NCI-H82 treated with DMSO at 0.1 percent for 48 hours (cell line): ENCODE measurements around the gene PRKACA.

ENCODE experiments used
- DNase-seq: peaks from one replicate; lab custom pipeline; 2025; ENCODE audit not compliant: unreplicated experiment; lab: John Stamatoyannopoulos, UW

Gene PRKACA

DNA sequence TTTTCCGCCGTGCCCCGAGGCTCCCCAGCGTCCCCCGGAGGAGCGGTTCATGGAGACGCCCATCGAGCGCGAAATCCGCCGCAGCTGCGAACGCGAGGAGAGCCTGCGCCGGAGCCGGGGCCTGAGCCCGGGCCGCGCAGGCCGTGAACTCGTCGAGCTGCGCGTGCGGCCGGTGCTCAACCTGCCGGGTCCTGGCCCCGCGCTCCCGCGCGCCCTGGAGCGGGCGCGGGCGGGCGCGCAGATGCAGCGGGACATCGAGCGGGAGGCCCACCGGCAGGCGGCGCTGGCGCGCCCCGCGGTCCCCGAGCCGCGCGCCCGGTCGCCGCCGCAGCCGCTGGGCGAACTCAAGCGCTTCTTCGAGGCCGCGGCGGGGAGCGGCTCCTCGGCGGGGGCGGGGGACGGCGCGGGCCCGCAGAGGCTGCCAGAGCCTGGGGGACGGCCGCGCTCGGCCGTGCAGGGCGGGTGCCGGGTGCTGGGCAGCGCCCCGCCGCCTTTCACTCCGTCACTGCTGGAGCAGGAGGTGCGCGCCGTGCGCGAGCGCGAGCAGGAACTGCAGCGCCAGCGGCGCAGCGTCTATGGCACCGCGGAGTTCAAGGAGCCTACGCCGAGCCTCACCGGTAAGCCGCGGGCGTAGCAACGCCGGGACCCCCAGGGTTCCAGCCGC, 44.2 kb downstream of the PRKACA start:
- no peak for DNase-seq

DNA sequence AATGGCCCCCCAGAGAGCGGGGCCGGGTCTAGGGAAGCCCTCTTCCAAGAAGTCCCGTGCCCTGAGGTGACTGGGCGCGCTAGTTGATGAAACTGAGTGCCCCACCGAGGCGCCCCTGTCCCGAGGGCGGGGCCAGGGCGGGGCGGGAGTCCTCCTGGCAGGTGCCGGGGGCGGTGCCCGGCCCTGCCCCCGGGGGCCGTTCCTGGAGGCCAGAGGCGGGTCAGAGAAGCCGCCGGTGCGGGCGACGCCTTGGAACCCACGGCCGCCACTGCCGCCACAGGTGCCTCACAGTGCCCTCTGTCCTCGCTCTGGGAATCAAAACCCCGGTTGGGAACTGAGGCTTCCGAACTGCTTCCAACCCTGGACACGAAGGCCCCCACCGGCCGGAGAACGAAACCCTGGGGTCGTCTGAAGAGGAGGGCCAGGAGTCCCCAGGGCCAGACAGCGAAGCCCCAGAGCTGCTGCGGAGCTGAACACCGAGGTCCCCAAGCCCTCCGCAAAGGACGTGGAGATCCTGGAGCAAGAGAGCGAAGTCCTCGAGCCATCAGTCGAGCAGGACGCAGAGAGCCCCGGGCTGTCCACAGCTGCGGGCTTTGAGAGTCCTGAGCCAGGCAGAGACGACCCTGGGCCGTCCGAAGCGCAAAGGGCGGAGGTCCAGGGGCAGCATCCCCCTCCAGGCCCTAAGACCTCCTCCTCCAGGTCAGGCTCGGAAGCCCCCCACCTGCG, 44.9 kb downstream of the PRKACA start, which contains the start of gene MISP3:
TSS of gene MISP3 (plus strand) at position 252 of the 726 bp plus-strand sequence. CDS start 524 bp downstream, outside the sequence.
- DNase-seq = no peak

DNA sequence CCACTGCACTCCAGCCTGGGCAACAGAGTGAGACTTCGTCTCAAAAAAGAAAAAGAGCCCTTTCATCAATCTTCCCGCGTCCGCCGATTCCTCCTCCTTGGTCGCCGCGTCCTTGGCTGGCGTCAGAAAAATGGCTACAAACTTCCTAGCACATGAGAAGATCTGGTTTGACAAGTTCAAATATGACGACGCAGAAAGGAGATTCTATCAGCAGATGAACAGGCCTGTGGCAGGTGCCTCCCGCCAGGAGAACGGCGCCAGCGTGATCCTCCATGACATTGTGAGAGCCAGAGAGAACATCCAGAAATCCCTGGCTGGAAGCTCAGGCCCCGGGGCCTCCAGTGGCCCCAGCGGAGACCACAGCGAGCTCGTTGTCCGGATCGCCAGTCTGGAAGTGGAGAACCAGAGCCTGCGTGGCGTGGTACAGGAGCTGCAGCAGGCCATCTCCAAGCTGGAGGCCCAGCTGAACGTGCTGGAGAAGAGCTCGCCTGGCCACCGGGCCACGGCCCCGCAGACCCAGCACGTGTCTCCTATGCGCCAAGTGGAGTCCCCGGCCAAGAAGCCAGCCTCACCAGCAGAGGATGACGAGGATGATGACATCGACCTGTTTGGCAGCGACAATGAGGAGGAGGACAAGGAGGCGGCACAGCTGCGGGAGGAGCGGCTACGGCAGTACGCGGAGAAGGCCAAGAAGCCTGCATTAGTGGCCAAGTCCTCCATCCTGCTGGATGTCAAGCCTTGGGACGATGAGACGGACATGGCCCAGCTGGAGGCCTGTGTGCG, 47.1 kb downstream of the PRKACA start:
- DNase-seq = no peak

DNA sequence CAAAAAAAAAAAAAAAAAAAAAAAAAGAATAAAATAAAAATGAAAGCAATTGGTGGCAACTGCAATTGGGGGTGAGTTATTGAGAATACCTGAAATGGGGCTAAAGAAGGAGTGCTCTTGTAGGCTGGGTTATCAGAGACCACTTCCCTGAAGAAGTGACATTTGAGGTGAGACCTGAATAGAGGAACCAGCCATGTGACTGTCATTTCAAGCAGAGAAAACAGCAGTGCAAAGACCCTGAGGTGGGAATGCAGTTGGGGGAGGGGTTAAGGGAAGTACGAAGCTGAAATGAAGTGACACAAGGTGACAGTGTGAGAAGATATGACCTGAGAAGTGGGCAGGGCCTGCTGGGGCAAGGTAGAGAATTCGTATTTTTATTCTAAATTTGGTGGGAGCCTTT, 51.4 kb downstream of the PRKACA start:
- no peak for DNase-seq

DNA sequence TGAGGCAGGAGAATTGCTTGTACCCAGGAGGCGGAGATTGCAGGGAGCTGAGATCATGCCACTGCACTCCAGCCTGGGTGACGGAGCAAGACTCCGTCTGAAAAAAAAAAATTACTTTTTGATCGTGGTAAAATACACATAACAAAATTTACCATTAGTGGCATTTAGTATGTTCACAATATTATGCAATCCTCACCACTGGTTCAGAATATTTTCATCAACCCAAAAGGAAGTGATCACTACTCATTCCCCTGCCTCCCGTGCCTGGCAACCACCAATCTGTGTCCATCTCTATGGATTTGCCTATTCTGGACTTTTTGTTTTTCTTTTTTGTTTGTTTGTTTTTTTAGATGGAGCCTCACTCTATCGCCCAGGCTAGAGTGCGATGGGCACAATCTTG, 54.5 kb downstream of the PRKACA start:
- DNase-seq = no peak

DNA sequence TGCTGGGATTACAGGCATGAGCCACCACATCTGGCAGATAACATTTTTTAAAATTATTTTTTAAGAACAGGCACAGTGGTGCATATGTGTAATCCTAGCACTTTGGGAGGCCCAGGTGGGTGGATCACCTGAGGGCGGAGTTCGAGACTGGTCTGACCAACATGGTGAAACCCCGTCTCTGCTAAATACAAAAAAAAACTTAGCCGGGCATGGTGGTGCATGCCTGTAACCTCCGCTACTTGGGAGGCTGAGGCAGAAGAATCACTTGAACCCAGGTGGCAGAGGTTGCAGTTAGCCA, 55.1 kb downstream of the PRKACA start:
- DNase-seq = no peak

DNA sequence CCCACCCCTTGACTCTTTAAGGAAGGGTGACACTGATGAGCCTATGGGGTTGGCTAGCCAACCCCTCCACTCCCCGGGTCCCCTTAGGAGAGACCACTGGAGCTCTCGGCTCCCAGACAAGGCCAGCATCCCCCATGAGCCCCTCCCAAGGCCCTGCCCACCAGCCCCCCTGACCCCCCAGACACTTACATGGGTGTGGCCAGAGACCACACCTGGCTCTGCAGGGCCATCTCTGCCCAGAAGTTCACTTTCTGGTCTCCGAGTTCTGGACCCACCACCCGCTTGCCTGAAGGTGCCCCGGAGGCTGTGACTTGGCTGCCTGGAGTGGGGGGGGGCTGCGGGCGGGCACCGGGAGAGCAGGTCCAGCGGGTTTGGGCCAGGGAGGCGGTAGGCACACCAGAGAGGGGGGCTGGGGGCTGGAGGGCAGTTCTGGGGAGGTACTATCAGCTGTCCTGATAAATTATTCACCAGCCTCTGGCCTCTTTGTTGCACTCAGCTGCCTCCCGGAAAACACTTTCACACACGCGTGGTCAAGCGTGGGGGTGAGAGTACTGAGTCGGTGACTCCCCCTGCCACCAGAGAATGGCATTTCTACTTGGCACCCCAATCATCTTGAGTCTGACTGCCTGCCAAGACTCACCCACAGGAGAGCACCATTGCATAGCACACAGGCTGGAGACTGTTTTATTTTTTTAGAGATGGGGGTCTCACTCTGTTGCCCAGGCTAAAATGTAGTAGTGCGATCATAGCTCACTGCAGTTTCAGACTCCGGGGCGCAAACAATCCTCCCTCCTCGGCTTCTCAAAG, 55.6 kb downstream of the PRKACA start, which contains the start of gene PALM3:
TSS of gene PALM3 (minus strand) at position 326 of the 807 bp plus-strand sequence. CDS start at position 230, 96 bp downstream.
- no peak for DNase-seq

DNA sequence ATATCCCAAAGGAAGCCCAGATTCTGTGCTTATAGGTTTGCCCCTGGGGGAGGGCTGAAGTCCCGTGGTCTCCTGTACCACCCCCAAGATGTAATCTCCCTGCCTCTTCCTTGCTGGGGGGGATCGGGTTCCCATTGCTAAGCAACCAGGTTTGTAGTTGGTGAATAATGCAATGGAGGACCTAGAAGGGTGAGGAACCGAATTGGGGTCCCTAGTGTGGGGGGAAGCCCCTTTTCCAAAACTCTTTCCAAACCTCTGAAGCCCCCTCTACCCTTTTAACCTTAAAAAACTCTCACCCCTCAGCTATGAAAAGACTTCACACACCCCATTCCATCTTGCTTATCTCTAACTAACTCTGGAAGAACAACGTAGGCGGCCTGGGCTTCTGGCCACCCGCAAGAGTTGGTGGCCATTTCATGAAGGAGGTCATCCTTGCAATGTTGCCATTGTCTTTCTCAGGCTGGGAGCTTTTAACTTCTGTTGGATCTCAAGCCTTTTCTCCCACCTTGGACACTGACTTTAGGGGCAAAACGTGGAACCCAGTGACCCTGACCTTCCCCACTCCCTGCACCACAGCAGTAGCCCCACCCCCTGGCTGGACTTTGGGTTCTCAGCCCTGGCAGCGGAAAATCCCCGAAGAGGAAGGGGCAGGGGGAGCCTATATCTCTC, 56.3 kb downstream of the PRKACA start:
- no peak for DNase-seq

DNA sequence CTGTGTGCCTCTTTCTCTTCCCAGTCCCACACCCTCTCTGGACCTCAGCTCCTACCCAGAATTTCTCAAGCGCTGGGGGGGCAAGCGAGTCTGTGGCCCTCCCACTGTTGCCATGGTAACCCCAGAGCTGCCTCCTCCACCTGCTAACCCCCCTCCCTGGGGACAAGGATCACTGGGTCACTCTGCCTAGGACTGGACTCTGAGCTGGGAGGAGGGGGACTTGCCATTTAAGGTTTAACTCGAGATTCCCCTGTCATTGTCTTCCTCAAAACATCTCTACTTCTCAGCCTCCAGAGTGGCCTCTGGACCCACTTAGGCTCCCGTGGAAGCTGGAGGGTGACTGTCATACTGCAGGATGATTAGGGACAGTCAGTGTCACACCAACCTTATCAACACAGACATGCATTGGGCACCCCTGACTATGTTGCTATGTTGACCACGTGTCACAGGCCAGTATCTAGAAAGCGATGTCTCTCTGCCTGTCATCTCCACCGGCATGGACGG, 57.9 kb downstream of the PRKACA start:
- DNase-seq = no peak

DNA sequence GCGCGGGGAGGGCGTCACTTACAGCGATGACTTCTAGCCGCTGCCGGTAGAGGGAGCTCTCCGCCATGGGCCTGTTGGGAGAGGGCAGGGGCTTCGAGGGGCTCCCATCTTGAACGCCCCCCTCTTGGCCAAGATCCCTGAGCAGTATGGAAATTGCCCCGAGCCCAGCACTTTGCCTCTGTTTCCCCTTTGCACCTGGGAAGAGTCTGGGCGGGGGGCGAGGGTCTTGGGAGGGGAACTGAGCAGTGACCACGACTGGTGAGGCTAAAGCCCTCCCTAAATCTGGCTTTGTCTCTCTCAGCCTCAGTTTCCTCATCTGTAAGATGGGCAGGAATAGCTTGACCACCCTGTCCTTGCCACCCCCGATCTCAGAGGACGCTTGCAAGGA, 58.5 kb downstream of the PRKACA start:
- no peak for DNase-seq

DNA sequence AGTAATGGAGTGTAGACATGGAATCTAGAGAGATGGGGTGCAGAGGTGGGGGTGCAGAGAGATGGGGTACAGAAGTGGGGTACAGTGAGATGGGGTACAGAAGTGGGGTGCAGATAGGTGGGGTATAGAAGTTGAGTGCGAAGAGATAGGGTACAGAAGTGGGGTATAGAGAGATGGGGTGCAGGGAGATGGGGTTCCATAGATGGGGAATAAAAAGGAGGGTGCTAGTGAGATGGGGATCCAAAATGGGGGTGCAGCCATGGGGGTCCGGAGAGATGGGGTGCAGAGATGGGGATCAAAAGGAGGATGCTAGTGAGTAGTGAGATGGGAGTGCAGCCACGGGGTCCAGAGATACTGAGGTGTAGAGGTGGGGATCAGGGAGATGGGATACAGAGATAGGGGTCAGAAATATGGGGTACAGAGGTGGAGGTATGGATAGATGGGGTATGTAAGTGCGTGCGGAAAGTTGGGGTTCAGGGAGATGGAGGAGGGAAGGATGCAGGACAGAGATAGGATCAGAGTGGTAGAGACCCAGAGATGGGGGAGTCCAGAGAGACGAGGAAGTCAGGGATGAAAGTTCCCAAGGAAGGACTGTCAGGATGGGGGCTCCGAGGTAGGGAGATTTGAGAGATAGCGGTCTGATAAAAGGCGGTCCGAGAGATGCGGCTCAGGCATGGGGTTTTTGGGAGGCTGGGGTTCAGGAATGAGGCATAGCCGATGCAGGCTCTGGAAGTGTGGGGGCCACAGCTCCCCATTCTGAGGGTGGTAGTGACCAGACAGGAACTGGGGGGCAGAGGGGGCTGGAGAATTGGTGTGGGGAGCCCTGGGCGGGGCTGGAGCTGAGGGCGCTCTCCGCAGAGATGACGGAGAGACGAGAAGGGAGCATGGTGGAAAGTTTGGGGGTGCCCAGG, 59.1 kb downstream of the PRKACA start:
- no peak for DNase-seq

DNA sequence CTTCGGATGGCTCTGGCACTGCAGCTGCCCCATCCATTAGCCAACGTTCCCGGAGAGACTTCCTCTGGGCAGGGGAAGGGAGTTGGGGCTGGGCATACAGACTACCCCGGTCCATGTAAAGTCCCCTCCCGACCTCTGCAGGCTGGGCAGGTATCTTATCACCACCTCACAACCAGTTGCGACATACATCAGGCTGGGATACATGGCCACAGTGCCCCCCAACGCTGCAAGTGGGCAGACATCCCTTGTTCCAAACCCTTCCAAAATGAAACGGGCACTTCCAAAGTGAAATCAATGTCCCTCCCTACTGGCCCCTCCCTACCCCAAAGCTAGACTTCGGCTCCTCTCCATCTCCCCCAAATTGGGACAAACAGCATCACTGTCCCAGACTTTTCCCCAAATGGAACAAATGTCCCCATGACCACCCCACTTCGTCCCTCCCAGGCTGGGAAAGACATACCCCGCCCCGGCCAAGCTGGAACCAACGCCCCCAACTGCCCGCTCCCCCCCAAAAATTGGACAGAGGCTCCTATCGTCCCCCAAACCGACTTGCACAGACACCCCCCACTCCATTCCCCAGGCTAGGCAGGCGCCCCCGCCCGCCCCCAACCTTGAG, 60.7 kb downstream of the PRKACA start:
- no peak for DNase-seq

DNA sequence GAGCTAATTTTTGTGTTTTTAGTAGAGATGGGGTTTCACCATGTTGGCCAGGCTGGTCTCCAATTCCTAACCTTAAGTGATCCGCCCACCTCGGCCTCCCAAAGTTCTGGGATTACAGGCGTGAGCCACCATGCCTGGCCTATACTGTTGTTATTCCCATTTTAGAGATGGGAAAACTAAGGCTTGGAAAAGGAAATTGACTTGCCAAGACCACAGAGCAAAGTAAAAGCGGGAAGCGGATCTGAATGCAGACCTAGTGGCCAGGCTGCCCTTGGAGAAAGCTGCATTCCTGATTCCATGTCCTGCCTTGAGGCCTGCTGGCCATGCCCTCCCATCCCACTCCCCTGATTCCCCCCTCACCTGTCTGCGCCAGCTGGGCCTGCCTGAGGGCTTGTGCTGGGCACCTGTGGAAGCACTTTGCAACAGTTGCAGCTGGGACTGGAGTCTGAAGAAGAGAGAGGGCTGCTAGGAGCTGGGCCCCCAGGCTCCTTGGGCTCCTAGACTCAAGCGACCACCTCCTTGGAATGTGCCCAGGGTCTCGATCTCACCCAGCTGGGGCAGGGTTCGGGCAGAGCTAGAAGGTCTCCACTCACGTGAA, 61.4 kb downstream of the PRKACA start:
- no peak for DNase-seq

DNA sequence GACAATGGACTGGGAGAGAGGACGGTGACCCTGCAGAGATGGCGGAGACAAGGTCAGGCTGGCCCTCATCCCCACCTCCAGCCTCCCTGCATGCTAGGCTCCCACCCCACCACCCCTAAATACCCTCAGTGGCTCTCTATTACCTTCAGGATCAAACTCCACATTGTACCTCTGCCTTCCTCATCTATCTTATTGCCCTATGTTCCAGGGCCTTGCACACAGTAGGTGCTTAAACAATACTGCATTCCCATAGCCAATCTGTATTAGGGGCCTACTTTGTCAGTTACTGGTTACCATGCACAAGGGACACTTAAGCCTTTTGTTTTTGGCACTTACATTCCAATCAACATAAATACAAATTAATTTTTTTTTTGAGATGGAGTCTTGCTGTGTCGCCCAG, 62.2 kb downstream of the PRKACA start:
- no peak for DNase-seq

DNA sequence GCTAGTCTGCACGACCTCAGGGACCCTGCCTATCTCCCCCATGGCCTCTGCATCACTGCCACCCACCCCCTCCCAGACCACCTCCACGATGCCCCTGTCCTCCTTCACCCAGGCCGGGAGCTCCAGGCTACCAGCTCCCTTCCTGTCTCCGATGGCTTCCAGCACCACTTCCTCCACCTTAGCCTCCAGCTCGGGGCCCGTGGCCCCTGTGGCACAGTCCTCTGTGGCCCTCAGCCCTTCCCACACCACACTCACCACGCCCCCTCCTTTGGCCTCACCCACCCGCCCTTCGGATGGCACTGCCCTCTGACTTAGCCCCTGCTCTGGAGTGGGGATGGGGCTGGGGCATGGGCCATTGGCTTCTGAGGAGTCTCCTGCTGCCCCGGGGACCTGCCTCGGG, 62.8 kb downstream of the PRKACA start:
- DNase-seq = no peak

DNA sequence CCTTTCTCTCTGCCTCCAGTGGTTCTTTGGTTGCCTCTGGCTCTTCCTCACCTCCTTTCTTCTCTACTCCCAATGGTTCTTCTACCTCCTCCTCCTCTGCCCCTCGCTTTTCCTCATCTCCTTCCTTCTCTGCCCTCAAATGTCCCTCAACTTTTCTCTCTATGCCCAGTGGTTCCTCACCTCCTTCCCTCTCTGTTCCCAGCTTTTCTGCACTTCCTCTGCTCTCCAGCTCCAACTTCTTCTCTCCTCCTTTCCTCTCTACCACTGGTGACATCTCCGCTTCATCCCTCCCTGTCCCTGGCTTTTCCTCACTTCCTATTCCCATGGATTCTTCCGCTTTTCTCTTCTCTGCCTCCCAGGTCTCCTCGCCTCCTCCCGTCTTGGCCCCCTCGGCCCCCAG, 63.5 kb downstream of the PRKACA start:
- DNase-seq = no peak

DNA sequence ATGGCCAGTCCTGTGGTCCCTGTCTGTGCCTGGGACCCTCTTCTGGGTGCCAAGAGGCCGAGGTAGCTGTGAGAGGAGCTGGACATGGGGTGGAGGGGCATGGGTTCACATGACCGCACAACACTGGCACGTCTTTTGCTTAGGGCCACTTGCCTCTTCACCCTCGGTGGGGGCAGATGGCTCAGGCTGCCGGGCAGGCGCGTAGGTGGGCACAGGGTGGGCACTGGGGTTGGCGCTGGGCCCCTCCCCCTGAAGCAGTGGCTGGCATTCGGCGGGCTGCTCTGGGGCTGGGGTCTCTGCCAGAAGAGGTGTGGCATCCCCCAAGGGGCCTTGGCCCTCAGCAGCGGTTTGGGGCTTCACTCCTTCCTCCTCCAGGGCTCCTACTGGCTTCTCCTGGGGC, 64.1 kb downstream of the PRKACA start:
- no peak for DNase-seq

DNA sequence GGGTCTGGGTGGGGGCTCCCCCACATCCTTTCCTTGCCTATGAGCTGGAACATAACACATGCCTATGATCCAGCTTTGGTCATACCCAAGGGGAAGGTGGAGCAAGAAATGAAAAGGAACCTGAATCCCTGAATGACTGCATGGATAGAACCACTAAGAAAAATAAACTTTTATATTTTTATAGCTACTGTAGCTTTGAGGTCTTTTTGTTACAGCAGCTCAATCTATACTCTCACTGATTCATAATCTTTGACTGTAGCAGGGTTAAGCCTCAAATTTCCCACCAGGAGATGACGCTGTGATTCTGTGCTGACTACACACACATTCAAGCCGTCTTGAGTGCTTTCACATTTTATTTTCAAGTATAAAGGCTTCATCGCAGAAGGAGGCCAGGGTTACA, 64.5 kb downstream of the PRKACA start:
- DNase-seq = no peak

DNA sequence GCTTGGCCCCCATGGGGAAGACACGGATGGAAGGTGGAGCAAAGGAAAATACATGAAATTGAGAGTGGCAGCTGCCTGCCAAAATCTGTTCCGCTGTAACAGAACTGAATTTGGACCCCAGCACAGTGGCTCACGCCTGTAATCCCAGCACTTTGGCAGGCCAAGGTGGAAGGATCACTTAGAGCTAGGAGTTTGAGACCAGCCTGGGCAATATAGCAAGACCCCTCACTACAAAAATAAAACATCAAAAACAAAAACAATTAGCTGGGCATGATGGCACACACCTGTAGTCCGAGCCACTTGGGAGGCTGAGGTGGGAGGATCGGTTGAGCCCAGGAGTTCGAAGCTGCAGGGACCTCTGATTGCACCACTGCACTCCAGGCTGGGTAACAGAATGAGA, 65.1 kb downstream of the PRKACA start:
- no peak for DNase-seq
